Measurements from ENCODE around the gene PACS2. TPM values are rescaled to one million over a fixed set of nuclear protein-coding genes. Genes with fewer than 3 reads are reported as not detected.

PACS2 gene
- total and polyA plus RNA-seq, 2 donors (not counting 3 experiments of a cell fraction or from before 2014, with no cell fraction given), result 52.7 to 86.3 TPM

- no peaks in the 10 kb centered on the region for H3K79me2 ChIP-seq (ENCODE audit: control insufficient read depth, insufficient read depth, low read length)
- intact Hi-C loops (cut with micrococcal nuclease) (no loop called here), dilution Hi-C loops (cut with MboI; ENCODE audit: extremely low pct_ligation_motif_present, low sequenced_read_pairs) (no loop called here)
- no TSS peak for BruUV-seq (replicated peaks)
- no peaks in the 10 kb centered on the region for H3K9me3 ChIP-seq (replicated peaks; ENCODE audit: control insufficient read depth, insufficient read depth, low read length)
- no peaks in the 10 kb centered on the region for H3K27me3 ChIP-seq (ENCODE audit: control insufficient read depth in 2 of 2, insufficient read depth in 2 of 2, low read length in 2 of 2)
- FAIRE-seq, result no peak
- no peaks in the 10 kb centered on the region for H3K9me1 ChIP-seq (replicated peaks; ENCODE audit: control insufficient read depth, extremely low read depth, insufficient read depth, low read length)
- no peak overlapping the region for H2AFZ ChIP-seq (ENCODE audit: low read depth, low read length)
- no peak for DNase-seq (ENCODE audit: low read depth, low spot score)
- no peaks in the 10 kb centered on the region for H4K20me1 ChIP-seq (replicated peaks; ENCODE audit: control insufficient read depth, extremely low read depth, insufficient read depth, low read length)
- H3K4me3 ChIP-seq (replicated peaks in 1 of 3; ENCODE audit: insufficient read depth in 1 of 3, low read depth in 1 of 3, low read length in 3 of 3), result no peak overlapping the region
- ChIA-PET CTCF (interaction anchor here (1.2 kb wide), 1 partner anchor 266 kb away, joined by 4 read pairs; no protein-coding TSS in a partner anchor), POLR2A (no interaction called here)
- H3K4me2 ChIP-seq (ENCODE audit: insufficient read depth, low read length), result no peak overlapping the region
- H3K9ac ChIP-seq (replicated peaks; ENCODE audit: extremely low read depth, insufficient read depth, low read length), result no peak overlapping the region
- H3K27ac ChIP-seq (ENCODE audit: insufficient read depth, low read depth, low read length), result no peak overlapping the region
- peaks cover 2% of the 10 kb centered on the region for H3K4me1 ChIP-seq (ENCODE audit: control insufficient read depth, extremely low read depth, insufficient read depth, low read length)
- peaks cover 0 to 2% of the 10 kb centered on the region in 2 experiments for H3K36me3 ChIP-seq (ENCODE audit: control insufficient read depth in 2 of 2, extremely low read depth in 1 of 2, insufficient read depth in 2 of 2, low read length in 2 of 2)
- TF ChIP-seq POLR2A (IDR thresholded peaks at IDR 0.05; ENCODE audit: low read depth, low read length) (no peak), MYC (IDR thresholded peaks at IDR 0.05; ENCODE audit: low read depth, low read length) (no peak), POLR2AphosphoS5 (IDR thresholded peaks at IDR 0.05; ENCODE audit: insufficient read depth, low read depth, low read length) (no peak), JUN (IDR thresholded peaks at IDR 0.05; ENCODE audit: borderline replicate concordance, insufficient read depth, insufficient read length, low read depth) (no peak), EZH2 (IDR thresholded peaks at IDR 0.05; ENCODE audit: borderline replicate concordance, low read depth, low read length, severe bottlenecking) (no peak)
These were observed 41.5 kb downstream of the PACS2 start for GRCh38 chr14:105355850-105356604.

GRCh38 chr14:105356927-105357326 is 42.4 kb downstream of the PACS2 start:
- H3K27me3 ChIP-seq (ENCODE audit: control insufficient read depth in 2 of 2, insufficient read depth in 2 of 2, low read length in 2 of 2), result no peaks in the 10 kb centered on the region
- ChIA-PET POLR2A (no interaction called here), CTCF (interaction anchor here (1.2 kb wide), 1 partner anchor 267 kb away, joined by 4 read pairs; no protein-coding TSS in a partner anchor)
- intact Hi-C loops (cut with micrococcal nuclease) (no loop called here), dilution Hi-C loops (cut with MboI; ENCODE audit: extremely low pct_ligation_motif_present, low sequenced_read_pairs) (no loop called here)
- H3K4me2 ChIP-seq (ENCODE audit: insufficient read depth, low read length), result no peak overlapping the region
- no peak for TF ChIP-seq MAX (IDR thresholded peaks at IDR 0.05; ENCODE audit: insufficient read depth, insufficient read length)
- H3K79me2 ChIP-seq (ENCODE audit: control insufficient read depth, insufficient read depth, low read length), result no peaks in the 10 kb centered on the region
- H3K27ac ChIP-seq (ENCODE audit: insufficient read depth, low read depth, low read length), result no peak overlapping the region
- no peaks in the 10 kb centered on the region for H3K9me3 ChIP-seq (replicated peaks; ENCODE audit: control insufficient read depth, insufficient read depth, low read length)
- no TSS peak for BruUV-seq (replicated peaks)
- no peak overlapping the region for H3K9ac ChIP-seq (replicated peaks; ENCODE audit: extremely low read depth, insufficient read depth, low read length)
- FAIRE-seq (no peak), DNase-seq (ENCODE audit: low read depth, low spot score) (no peak)
- peaks cover 0 to 2% of the 10 kb centered on the region in 2 experiments for H3K36me3 ChIP-seq (ENCODE audit: control insufficient read depth in 2 of 2, extremely low read depth in 1 of 2, insufficient read depth in 2 of 2, low read length in 2 of 2)
- H3K4me3 ChIP-seq (replicated peaks in 1 of 3; ENCODE audit: insufficient read depth in 1 of 3, low read depth in 1 of 3, low read length in 3 of 3), result no peak overlapping the region
- no peaks in the 10 kb centered on the region for H3K9me1 ChIP-seq (replicated peaks; ENCODE audit: control insufficient read depth, extremely low read depth, insufficient read depth, low read length)
- no peak overlapping the region for H2AFZ ChIP-seq (ENCODE audit: low read depth, low read length)
- no peaks in the 10 kb centered on the region for H4K20me1 ChIP-seq (replicated peaks; ENCODE audit: control insufficient read depth, extremely low read depth, insufficient read depth, low read length)
- peaks cover 2% of the 10 kb centered on the region for H3K4me1 ChIP-seq (ENCODE audit: control insufficient read depth, extremely low read depth, insufficient read depth, low read length)
